HG02571 (cell line): Measurements from ENCODE around the gene SHANK2.

Experiments
- ATAC-seq: cut with Tn5 transposase; IDR thresholded peaks from one replicate; pipeline ENCODE4 v1.9.1; 2021; ENCODE audit warnings: mild to moderate bottlenecking, moderate library complexity; ENCODE audit not compliant: unreplicated experiment

The SHANK2 gene

GRCh38 chr11:71223081-71223405 is 29.3 kb downstream of the SHANK2 start:
- no peak for ATAC-seq

DNA sequence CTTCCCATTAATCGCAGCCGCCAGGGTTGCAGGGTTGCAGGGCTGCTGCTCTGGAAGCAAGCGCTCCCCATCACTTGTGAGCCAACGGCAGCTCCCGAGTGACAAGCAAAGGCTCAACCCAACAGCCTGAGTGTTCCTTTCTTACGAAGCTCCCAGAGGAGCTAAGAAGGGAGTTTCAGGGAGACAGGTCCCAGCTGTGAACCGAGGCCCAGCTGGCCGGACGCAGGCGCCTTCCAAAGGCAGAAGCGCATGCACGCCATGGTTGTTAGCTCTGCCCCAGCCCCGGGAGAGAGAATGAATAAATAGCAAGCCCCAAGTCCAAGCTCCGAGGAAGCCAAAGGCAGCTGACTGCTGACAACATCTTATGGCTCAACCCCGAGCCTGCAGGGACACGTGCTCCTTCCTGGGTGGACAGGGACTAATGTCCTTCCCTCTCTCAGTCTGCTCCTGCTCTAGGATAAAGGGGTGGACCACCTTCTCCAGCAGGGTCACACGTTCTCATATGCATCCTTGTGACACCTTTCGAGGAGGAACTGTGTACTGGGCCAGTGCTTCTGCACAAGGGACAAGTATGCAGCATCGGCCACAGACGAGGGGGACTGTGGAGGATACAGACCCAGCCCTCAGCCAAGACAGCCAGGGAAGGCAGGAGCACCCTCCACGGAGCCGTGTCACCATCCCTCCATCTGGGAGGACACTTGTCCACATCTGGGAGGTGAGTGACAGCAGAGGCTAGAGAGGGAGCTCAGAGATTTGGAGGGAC is 29.9 kb downstream of the SHANK2 start:
- ATAC-seq: no peak

DNA sequence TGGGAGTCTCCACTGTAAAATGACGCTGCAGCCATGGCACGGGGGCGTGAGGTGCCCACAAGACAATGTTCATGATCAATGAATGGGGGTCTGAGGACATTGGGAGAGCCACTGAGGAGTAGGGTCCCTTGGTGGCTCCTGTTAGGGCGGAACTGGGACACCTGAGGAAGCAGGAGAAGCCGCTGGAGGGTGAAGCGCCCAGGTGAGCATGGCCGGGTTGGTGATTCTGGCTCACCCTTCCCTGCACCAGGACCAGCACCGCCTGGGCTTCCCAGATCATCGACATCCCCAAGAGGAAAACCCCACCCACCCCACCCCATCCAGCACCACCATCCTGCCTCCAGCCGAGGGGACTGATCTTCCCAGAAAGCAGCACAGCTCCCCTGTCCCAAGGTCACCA is 30.6 kb downstream of the SHANK2 start:
- ATAC-seq: no peak

DNA sequence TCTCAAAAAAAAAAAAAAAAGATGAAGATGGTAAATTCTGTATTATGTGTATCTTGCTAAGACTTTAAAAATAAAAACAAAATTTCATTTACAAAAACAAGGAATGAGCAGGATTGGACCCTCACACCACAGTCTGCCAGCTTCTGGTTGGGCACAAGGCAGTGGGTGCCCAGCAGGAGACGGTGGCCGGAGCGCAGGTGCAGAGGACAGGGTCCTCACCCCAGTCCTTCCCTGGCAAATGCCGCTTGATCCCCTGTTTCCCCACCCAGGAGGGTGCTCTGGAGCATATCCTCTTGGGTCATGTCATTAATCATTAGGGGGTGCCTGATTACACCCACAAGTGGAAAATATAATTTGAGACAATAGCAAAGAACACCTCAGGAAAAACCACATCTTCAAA is 31.2 kb downstream of the SHANK2 start:
- ATAC-seq: no peak

DNA sequence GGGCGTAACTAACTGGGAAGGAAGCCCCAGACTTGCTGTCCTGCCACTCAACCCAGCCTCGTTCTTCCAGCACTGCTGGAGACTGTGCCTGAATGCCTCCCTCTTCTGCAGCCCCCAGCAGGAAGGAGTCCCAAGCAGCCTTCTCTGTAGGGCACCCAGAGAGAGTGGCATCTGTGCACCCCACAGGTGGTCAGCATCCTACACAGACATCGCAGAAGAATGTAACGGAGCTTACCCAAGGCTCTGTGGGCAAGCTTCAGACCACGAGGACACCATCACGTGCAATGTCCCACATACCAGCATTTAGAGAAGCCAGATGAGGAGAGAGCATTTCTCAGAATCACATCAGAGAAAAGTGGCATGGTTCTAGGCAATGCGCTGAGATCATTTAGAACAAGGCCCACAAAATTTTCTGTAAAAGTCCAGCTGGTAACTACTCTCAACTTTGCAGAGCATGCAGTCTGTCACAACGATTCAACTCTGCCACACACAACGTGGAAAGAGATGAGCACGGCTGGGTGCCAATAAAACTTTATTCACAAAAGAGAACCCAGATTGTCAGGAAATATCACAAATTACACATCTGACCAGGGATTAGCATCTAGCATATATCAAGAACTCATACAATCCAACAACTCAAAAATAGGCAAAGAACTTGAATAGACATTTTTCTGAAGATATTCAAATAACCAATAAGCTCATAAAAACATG is 33.4 kb downstream of the SHANK2 start:
- ATAC-seq: no peak

DNA sequence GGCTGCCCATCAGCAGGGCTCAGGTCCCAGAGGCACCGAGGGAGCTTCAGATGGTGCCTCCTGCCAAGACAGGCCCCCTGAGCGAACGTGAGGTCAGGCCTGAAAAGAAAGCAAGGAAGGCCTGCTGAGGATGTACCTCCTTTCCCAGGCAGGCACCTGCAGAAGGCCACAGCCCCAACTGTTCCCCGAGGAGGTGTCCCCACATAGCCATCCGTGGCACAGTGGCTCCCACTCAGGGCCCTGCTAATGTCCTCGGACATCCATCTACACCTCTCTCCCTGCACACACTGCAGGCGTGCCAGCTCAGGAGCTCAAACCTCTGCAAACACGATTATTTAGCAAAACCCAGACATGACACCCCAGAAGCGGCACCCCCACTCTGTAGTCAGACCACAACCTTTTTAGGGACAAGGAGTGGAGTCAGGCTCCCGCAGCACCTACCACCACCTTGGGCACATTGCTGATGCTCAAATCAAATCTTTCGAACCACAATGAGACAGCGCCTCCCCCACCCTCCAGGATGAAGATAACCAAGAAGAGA is 36.9 kb downstream of the SHANK2 start:
- ATAC-seq: no peak

DNA sequence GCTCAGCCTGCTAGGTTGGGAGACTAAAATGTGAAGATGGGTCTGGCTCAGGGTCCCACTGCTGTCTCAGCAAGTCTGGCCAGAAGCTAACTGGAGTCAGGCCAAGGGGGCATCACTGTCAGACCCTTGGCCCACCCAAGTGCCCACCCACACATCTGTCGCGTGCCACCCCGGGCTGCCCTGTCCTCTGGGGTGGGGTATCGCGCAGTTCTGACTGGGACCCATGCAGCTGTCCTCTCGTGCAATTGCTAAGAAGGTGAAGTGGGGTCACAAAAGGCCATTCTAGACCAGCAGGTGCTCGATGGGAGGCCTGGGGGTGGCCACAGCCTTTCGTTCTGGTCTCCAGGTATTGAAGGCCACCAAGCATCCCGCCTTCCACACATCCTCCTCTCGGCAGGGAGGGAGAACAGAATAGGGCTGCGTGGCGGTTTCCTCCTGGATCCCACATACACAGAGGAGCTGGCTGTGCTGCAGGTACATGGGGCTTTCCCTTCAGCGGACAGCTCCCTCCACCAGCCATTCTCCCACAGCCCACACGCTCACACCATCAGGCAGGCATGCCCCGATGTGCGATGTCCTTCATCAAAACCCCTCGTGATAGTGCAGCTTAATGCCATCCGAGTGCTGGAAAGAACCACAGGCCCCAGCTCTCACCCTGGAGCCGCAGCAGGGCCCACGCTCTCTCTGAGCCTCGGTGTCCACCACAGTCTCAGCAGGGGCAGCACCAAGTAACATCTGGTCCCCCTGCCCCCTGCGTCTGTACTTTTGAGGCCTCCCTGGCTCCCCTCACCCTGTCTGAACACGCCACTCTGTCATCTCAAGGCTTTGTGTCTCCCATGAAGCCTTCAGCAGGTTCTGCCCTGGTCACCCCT is 37.6 kb downstream of the SHANK2 start:
- ATAC-seq: no peak

GRCh38 chr11:71213696-71214552 is 38.5 kb downstream of the SHANK2 start:
- ATAC-seq: no peak

GRCh38 chr11:71212871-71213559 is 39.4 kb downstream of the SHANK2 start:
- ATAC-seq: no peak

DNA sequence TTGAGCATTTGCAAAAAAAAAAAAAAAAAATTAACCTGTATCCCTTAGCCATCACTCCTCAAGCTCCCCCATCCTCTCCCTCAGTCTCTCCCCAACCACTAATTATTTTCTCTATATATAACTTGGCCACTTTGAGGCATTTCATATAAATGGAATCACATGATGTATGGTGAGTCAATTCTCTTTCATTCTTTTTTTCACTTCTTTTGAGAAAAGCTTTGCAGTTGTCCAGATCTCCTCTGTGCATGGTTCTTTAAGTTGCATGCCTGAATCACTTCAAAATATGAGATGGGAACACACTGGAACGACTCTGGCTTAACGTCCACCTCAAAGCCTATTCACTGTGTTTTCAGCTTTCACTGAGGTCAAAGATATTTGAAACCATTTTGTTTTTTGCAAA is 40.7 kb downstream of the SHANK2 start:
- no peak for ATAC-seq

DNA sequence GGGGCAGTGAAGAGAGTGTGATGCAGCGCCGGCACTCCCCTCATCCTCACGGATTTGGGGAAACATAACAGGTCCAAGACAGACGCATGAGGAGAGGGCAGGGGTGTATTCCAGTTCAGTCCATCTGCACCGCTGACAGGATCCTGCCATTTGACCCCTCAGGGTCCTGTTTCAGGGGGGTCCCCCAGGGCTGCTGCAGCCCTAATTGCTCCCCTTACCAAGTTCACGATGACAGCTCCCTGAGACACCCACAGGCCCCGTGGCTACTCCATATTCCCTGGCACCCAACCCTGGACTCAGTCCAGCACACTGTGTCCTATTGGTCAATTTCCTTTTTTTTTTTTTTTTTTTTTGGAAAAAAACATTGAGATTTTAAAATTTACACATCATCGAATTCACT is 41.5 kb downstream of the SHANK2 start:
- ATAC-seq: no peak

DNA sequence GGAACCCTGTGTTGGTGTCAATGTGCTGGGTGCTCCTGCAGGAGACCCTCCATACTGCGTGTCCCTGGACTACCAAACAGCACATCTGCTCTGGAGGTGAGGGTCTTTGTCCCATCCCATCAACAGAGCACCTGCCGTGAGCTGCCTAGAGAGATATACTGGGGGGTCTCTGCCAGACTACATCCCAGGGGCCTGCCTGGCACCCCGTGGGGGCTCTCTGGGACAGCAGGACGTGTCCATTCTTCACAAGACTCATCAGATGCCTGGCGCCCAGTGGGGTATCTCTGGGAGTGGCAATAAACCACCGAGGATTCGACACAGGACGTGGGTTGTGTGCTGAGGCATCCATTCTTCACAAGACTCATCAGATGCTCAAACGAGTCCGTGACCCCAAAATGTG is 42.7 kb downstream of the SHANK2 start:
- ATAC-seq: no peak

DNA sequence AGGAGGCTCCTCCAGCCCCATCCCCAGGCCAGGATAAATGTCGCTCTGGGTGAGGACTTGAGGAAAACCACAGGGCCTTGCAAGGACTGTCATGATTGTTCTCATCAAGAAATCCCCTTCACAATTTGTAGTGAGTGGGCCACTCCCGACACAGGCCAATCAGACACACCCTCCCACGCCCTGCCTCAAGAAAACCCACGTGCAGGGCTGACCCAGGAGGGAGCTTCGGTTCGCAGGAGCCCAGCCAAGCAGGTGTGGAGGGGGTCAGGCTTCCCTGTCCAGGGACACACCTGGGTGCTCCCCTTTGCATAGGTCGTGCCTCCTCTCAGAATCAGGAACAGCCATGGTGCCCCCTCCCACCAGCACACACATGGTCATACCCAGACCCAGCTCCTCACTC is 43.2 kb downstream of the SHANK2 start:
- ATAC-seq: no peak

GRCh38 chr11:71208011-71208774 is 44.2 kb downstream of the SHANK2 start:
- ATAC-seq: no peak

GRCh38 chr11:71207563-71207962 is 44.8 kb downstream of the SHANK2 start:
- ATAC-seq: no peak

DNA sequence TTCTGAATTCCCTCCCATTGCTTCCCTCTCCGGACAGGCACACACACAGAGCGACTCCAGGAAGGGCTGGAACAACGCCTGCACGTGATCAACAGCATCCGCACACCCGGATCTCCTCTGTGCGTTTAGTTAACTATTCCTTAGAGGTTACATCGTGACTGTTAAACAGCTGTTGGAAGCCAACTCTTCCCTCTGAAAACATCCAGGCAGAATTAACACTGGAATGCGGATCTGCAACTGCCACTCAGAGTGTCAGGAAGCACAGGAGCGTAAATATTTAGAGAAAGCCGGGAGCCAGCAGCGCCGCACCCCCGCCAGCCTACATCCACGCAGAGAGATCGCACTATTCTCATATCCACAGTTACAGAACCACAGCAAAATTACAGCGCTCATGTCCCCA is 46.2 kb downstream of the SHANK2 start:
- no peak for ATAC-seq

GRCh38 chr11:71204748-71205664 is 47.4 kb downstream of the SHANK2 start:
- ATAC-seq: no peak

GRCh38 chr11:71204294-71204693 is 48.1 kb downstream of the SHANK2 start:
- ATAC-seq: no peak
